DMS53 treated with DMSO at 0.1 percent for 48 hours (cell line): ENCODE measurements around the gene JAKMIP1.

Source experiments
- DNase-seq: peaks from one replicate; lab custom pipeline; 2025; ENCODE audit not compliant: unreplicated experiment; lab: John Stamatoyannopoulos, UW

Gene JAKMIP1

GRCh38 chr4:6071191-6071958, 129.0 kb downstream of the JAKMIP1 start:
- DNase-seq = no peak

- no peak for DNase-seq
Observed at GRCh38 chr4:6069845-6070709, 130.3 kb downstream of the JAKMIP1 start.

DNA sequence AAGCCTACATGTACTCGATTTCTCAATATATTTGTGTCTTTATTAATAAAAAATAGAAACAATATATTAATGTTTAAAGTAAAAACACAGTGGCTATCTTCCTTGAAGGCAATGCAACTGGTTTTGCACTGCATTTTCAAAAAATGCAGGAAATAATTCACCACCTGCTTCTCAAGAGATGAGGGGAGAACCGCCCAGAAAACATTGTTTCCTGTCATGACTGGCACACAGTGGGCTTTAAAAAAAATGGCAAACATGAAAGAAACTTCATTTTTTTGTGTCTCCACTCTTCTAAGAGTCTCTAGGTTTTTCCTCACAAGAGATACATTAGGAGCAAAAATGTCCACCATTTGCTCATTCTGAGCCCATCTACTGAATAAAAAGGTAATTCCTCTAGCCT, 131.4 kb downstream of the JAKMIP1 start:
- no peak for DNase-seq

GRCh38 chr4:6065934-6066590, 134.3 kb downstream of the JAKMIP1 start:
- DNase-seq = no peak

- DNase-seq = no peak
Observed at GRCh38 chr4:6065166-6065565, 135.2 kb downstream of the JAKMIP1 start.

GRCh38 chr4:6064383-6064782, 136.0 kb downstream of the JAKMIP1 start:
- no peak for DNase-seq

DNA sequence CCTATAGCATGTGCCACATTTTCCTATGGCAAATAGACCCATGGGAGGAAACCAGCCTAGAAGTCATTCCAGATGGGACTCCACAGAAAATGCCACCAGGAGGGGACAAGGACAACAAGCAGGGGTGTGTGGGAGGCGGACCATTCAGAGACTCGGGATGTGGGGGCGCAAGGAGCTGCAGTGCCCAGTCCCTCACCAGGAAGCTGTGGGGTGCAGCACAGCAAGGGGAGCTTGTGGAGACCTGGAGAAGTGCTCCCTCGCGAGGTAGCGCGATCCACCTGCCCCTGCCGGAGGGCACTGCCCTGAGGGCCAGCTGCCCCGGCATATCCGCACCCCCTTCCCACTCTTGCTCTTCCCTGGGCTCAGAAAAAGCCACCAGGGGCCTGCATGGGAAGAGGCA, 136.7 kb downstream of the JAKMIP1 start:
- DNase-seq = no peak

DNA sequence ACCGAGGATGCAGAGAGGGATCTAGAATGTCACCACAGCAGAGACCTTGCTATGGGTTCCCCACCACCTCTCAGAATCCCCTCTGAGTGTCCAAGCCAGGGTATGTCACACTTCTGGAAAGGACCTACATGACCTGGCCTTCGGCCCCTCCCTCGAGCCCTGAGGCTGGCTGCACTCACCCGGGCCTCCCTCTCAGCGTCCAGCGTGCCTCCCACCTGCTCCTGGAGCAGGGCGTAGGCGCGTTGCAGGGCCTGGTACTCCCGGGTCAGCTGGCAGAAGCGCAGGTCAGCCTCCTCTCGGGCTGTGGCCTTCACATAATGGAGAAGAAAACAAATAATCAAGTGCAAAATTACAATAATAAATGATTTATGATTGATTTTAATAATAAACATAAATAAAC, 138.2 kb downstream of the JAKMIP1 start:
- no peak for DNase-seq

DNA sequence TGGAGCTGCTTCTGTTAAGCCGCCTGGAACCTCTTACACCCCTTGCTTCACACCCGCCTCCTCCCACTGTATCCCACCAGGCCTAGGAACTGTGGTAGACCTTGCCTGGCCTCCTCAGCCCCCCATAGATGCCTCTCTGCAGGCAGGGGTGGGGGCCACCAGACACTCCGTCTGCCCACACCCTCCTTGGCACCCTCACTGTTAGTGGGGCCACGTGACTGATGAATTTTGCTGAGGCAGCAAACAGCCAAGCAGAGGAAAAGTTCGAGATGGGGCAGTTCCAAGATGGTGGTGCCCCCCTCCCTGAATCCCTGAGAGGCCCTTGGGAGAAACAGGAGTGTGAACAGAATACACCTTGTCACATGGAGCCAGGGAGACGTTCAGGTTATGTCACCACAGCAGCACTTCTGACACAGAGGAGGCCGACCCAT, 141.0 kb downstream of the JAKMIP1 start:
- DNase-seq = no peak

GRCh38 chr4:6058531-6059374, 141.6 kb downstream of the JAKMIP1 start:
- no peak for DNase-seq

DNA sequence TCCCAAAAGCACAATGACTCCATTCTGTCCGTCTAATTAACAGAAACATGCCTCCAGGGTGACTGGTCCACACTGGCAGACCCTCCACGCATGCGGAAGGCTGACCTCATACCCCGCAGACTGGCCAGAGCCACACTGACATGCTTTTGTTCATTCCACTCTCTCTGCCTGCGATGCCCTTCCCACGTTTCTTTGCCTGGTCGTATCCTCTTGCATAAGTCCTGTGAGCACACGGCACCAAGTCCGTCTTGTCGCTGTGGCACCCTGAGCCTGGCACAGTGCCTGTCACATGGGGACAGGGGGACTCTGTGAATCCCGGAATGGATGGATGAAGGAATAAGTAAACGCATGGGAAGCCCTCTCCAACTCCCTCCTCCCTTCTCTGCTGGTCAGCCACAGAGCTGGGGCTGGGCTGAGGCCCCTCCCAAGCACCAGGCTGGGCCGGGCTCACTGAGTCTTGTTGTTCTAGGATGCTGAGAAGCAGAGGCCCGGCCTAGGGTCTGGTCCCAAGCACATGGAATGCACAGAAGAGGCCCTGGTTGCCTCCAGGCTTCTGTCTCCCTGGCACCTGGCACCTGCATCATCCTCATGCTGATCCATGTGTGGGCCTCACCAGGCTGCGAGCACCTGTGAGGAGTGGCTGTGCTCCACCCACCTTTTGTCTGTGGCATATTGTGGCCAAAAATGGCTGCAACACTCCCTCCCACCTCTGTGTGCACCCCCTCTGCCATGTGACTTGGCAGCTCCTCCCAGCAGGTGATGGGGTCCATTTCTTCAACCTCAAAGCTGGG, 143.2 kb downstream of the JAKMIP1 start:
- DNase-seq = no peak

DNA sequence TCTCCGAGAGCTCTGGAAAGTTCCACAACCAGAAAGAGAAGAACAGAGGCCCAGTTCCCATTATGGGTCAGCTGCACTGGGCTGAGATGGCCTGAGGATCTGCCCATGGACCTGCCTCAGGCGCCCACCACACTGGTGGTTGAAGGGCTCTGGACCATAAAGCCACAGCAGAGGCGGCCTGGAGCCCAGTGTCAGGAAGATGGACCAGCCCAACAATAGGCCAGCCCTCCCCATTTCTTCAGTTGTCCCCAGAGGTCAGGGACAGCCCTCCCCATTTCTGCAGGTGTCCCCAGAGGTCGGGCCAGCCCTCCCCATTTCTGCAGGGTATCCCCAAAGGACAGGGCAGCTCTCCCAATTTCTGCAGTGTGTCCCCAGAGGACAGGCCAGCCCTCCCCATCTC, 144.9 kb downstream of the JAKMIP1 start:
- DNase-seq = no peak

DNA sequence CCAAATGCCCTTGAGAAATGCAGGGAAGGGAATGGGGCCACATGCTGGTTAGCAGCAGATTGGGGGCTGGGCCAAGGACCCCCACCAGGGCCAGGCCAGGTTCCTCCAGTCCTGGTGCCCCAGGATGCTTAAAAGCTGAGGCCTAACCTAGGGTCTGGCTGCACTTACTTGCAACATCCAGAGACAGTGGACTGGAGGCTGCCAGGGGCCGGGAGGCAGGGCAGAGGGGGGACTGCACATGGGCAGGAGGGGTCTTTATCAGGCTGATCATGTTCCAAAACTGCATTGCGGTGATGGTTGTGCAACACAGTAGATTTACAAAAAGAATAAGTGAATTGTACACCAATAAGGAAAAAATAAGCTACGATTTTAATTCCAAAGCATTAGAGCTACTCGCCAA, 145.3 kb downstream of the JAKMIP1 start:
- DNase-seq = no peak

GRCh38 chr4:6054162-6054922, 146.0 kb downstream of the JAKMIP1 start:
- DNase-seq = no peak

- DNase-seq = no peak
Observed at GRCh38 chr4:6052679-6053078, 147.7 kb downstream of the JAKMIP1 start.

- no peak for DNase-seq
Observed at GRCh38 chr4:6050551-6050950, 149.8 kb downstream of the JAKMIP1 start.

DNA sequence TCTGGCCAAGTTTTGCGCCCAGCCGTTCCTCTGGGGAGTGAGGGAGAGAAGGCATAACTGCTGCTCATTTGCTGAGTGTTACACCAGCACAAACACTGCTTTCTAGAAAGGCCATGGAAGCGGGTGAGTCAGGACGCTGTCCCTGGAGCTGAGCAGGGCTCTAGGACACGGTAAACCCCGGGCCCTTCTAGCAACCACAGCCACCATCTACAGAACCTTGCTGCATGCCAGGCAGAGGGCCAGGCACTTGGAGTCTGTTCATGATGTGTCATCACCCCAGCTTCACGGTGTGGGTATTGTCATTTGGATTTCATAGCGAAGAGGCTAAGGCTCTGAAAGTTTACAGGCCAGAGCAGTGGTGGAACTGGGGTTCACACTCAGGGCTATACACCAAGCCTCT, 150.4 kb downstream of the JAKMIP1 start:
- no peak for DNase-seq

DNA sequence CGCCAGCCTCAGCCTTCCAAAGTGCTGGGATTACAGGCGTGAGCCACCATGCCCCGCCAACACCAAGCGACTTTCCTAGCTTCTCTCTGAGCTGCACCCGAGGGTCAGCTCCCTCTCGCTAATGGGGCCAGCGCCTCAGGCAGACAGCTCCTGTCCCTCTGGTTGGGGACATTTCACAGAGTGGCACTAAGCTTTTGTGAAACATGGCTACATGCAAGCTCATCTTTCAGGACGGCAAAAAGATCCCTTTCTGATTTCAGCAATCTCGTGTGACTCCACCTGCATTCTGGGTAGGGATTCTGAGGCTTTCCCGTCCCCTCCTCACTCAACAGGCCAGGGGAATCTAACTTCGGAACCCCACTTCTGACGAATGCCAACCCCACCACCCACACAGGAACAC, 151.1 kb downstream of the JAKMIP1 start:
- no peak for DNase-seq

DNA sequence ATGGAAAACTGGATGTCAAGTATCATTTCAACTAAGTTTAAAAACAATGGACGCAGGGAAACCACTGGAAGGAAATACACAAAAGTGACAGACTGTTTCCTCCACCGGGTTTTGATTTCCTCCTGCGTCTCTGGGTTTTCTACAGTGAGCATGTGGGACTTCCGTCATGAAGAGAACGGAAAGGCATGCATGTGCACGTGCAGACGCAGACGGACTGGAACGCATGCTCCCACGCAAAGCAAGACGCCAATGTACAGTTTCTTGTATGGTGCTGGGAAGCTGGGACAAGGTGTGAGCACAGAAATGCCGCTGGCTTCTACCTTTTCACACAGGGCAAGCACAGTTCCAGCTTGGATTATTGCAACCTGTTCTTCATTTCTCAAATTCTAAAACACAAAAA, 151.8 kb downstream of the JAKMIP1 start:
- no peak for DNase-seq
